IPS-11a (cell line): Measurements from ENCODE around the gene CDH23.

ENCODE experiments used
- H3K4me3 ChIP-seq: one replicate; pipeline ENCODE4 v1.5.1; 2013; ENCODE audit warnings: low read depth, low read length, control low read depth

The CDH23 gene

DNA sequence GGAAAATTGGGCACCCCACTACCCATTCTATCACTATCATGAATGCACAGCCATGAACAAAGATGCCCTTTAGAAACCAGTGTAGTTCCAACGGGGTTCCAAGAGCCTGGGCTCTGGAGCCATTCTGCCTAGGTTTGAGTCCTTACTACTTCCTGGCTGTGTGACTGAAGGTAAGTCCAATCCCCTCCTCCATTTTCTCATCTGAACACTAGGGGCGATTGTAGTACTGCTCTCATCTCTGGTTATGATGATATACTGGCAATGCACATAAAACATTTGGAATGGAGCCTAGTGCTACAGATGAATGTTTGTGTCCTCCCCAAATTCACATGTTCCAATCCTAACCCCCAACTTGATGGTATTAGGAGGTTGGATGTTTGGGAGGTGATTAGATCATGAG, 28.1 kb upstream of the CDH23 start:
- no peak overlapping the region for H3K4me3 ChIP-seq

DNA sequence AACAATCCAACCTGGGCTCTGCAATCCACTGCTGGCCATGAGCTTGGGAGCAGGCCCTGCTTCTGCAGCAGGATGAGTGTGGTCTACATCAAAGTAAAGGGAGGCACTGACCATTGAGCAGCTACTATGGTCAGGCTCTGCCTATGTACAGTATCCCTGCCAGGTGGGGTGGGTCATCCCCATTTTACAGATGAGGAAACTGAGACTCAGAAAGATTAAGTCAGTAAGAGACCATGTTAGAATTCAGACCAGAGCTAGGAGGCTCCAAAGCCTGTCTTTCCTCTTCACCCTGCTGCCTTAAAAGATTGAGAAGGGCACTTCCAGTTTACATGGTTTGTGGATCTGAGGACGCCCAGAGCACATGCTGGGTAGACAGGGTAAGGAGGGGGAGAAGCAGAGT, 27.1 kb upstream of the CDH23 start:
- no peak overlapping the region for H3K4me3 ChIP-seq

DNA sequence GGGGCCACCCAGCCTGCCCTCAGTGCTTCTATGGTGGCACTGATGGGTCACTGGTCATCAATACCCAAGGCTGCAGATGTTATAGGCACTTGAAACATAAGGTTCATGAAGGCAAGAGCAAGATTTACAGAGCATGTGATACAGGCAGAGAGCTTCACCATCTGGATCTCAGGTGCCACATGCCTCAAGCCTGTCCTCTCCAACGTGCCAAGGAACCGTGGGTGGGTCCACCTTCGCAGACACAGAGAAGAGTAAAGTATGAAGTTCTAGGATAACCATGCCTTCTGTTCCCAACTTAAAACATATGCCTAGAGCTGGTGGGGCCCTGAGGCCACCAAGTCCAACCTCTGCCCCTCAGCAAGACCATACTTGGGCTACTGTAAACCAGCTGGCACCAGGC, 26.7 kb upstream of the CDH23 start:
- no peak overlapping the region for H3K4me3 ChIP-seq

DNA sequence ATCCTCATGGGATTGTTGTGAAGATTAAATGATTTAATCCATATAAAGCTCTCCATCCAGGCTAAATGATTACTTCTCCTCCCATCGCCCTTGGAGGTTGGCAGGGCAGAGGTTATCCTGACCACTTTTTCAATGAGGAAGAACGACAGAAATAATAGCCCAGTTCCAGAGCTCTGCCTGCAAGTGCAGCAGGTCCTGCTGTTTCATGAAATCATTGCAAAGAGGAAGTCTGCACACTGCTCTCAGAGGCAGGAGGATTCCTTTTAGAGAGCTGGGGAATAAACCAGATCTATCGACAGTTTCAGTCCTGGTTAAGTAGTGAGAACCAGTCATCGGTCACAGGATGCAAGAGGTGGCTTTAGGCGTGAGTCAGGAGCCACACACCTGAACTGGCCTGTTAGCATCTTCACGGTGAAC, 25.0 kb upstream of the CDH23 start:
- no peak overlapping the region for H3K4me3 ChIP-seq

DNA sequence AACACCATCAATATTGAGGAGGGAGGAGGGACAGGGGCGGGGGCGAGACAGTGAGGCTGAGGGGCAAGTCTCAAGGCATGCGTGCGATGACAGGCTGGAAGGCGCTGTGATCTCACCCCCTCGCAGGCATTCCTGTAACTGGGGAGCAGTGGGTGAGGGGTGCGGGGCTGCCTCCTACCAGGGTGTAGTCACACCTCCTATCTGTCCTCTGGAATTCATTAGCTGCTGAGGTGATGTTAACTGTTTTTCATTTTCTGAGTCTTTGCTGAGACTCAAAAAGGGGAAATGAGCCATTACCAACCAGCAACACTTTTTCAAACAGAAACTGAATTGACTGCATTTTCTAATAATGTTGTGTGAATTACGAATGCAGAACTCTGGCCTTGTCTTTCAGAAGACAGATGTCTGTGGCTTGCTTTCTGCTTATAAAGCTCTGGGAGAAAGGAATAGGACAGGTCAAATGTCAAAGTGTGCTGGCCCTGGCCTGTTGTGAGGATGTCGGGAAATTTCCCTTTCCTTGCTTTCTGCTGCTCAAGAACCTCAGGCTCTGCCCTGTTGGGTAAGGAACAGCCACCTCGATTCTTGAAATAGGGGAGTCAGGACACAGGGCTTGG, 23.7 kb upstream of the CDH23 start:
- H3K4me3 ChIP-seq = no peak overlapping the region

DNA sequence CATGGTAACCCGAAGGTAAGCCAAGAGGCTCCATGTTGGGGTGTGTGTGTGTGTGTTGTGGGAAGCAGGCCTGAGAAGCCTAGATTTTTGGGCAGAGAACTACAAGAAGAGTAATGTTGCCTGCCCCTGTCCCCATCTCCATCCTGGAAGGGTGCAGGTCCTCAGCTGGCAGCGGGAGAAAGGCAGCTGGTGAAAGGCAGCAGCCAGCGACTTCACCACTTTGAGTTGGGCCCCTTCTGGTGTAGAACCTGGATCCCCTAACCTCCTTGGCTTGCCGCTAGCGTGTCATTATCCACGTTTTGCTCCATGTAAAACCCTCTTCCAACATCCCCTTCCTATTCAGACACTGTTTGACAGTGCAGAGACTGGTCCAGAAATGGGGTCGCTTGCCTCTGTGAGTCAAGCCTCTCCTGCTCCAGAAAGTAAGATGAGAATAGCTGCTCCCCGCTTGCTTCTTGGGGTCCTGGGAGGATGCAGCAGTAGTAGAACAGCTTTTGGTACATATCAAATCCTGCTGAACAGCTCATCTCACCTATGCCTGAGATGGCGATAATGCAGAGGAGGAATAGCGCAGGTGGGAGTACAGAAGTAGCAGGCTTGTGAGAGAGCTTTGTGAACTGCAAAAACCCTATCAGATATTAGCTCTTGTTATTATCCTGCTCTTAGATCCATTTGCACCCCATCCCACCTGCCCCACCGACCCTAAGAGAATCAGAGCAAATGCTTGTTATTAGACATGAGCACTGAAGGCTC, 22.1 kb upstream of the CDH23 start:
- no peak overlapping the region for H3K4me3 ChIP-seq

DNA sequence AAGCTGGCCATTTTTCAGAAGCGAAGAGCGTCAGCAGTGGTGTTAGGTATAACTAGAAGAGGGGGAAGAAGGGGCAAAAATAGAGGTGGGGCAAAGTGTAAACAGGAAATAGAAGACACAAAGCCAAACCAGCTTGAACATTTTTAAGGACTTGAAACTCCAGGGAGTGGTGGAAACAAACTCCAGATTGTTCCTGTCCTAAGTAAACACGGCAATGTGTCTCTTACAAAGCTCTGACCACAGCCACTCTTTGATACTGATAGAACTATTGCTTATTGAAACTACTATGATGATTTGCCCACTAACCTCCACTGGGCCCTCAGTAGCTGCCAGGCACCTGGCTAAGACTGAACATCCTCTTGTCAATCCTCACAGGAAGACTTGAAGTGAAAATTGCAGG, 20.8 kb upstream of the CDH23 start:
- no peak overlapping the region for H3K4me3 ChIP-seq

DNA sequence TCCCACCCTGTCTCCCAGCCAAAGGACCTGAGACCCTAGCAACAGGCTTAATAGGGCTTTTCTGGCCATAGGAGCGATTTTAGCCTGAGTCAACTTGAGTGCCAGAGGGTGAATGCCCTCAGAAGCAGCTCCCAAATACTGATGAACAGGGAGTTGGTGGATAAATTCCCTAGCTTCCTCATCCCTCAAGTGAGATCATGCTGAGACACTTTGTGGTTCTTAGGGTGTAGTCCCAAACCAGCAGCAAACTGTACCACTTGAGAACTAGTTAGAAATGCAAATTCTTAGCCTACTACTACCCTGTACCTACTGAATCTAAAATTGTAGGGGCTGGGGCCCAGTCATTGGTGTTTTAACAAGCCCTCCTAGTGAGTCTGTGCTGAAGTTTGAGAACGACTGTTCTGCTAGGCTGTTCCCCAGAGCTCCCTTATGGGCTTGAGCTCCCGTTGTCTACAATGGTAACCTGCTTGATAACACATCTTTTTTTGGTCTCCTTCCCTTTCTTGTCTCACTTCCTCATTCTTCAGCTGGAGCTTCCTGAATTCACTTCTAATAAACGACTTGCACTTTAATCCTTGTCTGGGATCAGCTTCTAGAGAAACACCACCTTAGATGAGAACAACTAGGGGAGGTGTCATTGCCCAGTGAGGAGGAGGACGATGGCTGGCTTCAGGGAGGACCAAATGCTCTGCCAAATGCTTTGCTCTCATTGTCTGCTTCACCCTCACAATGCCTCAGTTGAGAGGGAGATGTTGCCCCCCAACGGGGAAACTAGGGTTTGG, 18.2 kb upstream of the CDH23 start:
- no peak overlapping the region for H3K4me3 ChIP-seq

DNA sequence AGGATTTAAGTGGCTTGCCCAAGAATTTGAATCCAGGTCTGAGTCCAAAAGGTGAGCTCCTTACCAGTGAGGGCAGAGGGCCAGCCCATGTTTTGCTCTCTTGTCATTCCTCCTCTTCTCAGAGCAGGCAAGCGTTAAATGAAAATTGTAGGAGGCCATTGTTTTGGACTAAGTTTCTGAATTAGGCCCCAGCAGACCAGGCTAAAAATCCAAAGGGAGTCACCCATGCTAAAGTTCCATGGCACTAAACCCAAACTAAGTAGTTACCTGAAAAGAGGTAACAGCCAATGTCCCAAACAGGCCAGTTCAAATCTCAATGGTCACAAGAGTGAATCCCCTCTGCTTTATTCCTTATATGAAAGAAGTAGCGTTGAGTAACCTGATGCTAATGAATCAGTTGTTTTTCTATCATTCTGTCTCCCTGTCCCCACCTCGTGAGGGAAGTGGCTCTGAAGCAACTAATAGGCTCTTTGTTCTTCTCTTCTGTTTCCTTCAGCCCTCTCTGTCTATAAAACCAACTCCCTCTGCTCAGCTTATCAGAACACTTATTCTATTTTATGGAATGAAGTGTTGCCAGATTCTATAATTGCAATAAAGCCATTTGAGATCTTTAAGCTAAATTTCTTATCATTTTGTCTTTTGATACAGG, 17.5 kb upstream of the CDH23 start:
- H3K4me3 ChIP-seq = no peak overlapping the region

DNA sequence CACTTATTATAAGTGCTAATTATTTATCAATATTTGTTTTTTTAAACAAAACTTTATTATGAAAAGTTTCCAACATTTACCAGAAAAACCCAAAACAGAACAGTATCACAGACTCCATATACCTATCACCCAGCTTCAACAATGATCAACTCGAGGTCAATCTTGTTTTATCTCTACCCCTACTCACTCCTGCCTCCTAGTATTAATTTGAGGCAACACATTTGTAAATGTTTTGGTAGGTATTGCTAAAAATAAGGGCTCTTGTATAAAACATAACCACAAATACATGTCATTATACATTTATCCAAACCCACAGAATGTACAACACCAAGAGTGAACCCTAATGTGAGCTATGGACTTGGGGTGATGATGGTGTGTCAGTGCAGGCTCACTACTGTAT, 15.9 kb upstream of the CDH23 start:
- H3K4me3 ChIP-seq = no peak overlapping the region

DNA sequence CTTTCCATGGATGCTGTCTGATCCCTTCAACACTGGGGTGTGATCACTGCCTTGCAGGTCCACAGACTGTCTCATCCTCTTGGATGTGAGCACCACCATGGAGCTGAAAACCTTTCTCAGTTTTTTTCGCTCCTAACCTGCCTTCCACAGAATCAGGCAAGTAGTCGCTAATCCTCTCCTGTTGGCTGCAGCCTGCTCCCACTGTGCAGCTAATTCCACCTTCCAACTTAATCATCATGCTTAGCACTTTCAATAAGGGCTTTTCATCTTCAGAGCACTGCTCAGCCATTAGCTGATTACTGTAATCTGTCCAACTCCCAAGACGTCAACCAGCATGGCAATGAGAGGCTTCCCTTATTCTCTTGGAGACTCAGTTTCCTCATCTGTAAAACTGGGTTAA, 15.1 kb upstream of the CDH23 start:
- no peak overlapping the region for H3K4me3 ChIP-seq

DNA sequence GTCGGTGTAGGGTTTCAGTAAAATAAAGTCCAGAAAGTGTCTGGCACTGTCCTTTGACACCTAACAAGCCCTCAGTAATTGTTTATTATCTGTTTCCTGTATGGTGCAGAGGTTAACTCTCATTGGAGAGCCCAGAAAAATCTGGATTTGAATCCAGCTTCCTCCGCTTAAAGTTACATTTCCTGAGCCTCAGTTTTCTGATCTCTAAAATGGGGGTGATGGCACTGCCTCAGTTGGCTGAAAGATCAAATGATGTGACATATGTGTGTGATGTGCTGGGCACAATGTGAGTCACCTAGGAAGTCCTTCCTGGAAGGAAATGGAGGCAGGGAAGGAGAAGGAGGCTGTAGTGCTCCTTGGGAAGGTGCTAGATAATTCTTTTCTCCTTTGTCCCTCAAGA, 14.7 kb upstream of the CDH23 start:
- H3K4me3 ChIP-seq = no peak overlapping the region

DNA sequence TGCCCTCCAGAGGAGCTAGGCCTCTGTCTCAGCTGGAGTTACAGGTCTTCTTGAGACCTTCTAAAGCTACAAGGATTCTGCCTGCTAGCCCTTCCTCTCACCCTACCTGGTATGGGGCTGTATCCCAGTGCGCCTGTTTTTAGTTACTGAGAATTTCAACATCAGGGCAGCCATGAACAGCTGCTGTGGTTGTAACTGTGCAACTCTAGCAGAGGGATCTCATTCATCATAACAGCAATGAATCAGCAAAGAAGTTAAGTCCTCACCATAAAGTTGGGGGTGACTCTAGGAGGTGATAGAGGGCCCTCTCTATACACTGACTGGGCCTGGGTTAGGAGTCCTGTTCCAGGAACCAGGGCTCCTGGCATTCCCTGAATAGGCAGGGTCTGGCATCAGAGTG, 14.0 kb upstream of the CDH23 start:
- H3K4me3 ChIP-seq = no peak overlapping the region

DNA sequence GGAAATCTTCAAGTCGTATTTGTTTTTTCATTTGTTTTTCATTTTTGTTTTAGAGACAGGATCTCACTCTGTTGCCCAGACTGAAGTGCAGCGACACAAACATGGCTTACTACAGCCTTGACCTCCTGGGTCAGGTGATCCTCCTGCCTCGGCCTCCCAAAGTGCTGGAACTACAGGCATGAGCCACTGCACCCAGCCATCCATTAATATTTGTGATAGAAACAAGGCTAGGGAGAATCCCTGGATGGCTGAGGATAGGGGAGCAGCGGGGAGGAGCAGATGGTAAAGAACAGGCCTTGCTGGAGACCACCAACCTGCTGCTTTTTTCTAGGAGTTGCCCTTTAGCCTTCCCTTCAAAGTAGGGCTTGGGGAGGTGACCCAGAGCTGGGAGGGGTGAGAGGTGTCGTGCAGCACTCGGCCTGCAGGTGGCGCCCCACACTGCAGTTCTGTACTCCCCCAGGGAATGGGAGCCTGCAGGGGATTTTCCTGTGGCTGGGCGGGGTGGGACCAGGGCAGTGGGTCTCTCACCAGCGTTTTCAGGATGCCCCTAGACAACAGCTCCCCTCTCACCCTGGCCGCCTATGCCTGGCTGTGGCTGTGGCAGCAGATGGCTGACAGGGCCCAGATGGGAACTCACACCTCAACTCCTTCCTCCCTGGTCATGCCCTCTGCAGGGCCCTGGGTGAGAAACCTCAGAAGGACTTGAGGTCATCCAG, 12.6 kb upstream of the CDH23 start:
- no peak overlapping the region for H3K4me3 ChIP-seq

DNA sequence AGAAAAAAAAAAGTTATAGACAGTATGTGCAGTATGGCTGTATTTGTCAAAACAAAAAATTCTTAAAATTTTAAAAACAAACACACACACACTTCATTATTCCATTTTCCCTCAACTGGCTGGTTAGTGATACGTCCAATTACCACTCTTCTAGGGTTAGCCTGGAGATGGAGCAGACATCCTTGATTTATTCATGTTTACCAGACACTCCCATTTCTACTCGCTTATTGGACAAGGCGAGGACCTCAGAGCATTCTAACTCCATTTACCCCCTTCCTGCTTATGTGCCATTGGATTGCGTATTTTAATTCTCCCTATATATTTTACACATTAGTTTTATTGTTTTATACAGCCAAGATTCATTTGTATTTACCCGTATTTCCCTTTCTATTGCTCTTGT, 8.5 kb upstream of the CDH23 start:
- H3K4me3 ChIP-seq = no peak overlapping the region

DNA sequence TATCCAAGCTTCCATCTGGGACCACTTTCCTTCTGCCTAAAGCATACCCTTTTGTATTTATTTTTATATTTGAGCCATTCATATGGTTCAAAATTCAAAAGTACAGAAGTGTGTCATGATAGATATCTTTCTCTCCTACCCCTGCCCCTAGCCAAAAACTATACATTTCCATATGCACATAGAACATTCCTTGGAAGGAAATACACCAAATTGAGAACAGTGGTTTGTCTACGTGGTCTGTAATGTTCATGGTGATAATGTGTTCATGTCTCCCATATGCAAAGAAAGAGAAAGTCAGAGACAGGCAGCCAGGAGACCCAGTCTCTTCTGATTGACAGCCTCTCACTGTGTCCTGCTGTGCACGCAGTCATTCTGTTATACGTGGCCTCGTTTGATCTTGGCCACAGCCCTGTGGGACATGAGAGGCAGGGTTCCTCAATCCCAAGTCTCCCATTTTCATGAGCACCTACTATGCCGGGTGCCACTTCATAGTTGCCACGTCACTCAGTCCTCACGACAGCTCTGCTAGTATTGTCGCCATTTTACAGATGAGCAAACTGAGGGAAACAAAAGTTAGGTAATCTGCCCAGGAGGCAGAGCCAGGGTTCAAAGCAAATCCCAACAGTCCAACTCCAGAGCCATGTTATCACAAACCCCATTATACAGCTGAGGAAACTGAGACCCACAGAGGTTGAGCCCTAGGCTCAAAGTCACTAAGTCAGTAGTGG, 8.0 kb upstream of the CDH23 start:
- no peak overlapping the region for H3K4me3 ChIP-seq

DNA sequence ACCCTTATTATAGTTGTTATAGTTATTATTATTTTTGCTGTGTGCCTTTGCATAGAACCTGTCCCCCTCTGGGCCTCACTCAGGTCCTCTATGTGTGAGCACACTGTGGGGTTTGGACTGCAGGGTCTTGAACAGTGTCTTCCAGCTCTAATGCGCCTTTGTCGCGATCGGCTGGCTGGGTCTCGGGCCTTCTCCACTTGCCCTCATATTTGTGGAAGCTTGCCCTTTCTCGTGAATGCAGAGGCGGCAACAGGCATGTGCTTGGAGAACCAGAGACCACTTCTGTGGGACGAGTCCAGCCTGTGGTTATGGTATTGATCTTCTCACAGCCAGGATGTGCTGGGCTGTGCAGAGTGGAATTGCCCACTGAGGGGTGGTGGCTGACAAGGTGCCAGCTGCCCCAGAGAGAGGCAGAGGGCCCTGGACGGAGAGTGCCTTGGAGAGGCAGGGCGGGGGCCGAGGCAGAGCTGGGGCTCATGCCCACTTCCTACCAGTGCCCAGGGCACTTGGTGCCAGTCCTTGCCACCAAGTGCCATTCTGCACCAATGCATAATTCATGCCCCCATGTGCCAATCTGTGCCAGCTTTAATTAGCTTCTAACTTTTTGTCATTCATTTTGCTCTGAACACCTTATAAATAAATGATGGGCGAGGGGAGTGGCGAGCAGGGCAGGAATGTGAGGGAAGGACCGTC, 6.8 kb upstream of the CDH23 start:
- no peak overlapping the region for H3K4me3 ChIP-seq

DNA sequence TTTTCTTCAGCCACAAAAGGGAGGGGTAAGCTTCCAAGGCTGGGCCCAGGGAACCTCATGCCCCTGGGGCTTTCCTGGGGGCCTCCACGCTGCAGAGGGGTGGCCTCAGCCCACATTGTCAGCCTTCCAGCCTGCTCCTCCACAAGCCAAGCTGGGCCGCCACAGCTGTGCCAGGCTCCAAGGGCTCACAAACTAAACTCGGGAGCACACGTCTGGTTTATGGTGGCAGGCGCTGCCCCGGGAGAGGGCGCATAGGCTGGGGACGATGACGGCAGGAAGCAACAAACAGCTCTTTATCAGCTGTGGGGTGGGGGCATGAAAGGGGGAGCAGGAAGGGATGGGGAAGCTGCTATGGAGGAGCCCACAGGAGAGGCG, 6.3 kb upstream of the CDH23 start:
- no peak overlapping the region for H3K4me3 ChIP-seq

DNA sequence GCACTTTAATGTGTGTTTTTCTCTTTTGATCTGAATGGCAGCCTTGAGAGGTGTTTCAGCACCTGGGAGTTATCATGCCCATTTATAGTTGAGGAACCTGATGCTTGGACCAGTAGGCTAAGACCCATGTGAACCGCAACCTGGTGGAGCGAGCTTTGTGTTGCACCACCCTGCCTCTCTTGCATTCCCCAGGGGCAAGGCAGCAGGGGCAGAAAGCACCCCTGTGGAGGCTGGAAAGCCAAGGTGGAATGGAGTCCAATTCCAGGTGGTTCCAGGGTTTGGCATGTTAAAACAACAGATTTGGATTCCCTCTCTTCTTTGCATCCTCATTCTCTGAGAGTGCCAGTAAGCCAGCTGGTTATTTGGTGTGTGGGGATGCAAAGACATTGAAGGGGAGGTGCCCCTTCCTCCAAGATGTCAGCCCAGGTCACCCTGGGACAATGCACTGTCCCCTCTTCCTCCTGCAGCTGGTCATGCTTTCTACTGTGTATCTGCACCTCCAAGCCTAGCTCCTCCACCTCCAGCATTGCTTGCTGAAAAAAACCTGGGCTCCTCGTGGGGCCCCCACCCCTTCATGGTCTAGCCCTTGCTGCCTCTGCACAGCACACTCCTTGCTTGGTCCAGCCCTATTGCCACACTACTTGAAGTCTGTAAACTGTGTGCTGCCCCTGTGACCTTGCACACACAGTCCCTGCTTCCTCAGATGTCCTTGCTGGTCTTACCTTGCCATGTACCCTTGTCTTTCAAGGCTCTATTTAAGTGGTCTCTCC, 5.6 kb upstream of the CDH23 start:
- H3K4me3 ChIP-seq = no peak overlapping the region
